ENCODE results near the gene TBC1D22A.

TBC1D22A gene

DNA sequence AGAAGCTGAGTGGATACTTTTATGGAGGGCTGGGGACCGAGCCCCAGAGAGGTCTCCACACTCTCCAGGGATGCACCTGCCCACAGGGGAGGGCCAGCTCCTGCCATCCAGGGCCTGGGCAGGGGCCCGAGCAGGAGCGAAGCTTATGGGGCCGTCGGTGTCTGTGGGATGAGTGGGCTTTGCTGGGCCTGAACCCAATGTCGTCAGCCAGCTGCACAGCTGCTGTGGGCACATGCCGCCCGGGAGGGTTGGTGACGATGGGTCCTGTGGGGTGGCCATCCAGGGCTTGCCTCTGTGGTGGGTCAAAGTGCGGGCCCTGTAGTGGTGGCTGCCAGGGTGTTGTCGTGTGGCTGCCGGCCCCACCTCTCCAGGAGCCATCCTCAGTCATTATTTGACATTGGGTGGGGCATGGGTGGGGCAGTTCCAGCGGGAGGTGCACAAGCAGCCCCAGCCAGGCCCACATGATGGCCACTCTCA, 447.1 kb downstream of the TBC1D22A start:
- in situ Hi-C loops (cut with HindIII; ENCODE audit: low sequenced_read_pairs) = loop anchor here (5.0 kb wide), 1 partner anchor 57 kb away; no protein-coding TSS in a partner anchor

DNA sequence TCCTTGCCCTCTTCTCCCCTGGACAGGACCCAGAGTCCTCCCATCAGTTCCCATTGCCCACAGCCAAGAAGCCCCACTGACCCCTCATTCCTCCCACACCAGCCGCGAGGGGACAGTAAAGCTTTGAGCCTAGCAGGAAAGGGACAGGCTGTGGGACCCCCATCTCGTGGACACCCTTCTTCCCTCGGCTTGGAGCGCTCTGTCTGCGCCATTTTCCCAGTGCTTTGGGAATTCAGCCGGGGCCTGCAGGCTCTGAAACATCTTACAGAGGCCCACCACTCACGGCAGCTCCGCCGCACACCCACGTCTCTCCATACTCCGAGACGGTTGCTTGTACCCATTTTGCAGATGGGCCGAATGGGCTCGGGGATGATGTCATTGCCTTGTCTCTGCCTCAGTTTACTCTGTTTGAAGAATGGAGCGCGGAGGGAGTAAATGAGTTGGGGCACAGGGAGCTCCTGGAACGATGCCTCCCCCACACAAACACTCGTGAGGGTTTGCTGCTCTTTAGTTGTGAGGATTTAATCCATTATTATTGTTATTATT, 447.7 kb downstream of the TBC1D22A start:
- in situ Hi-C loops (cut with HindIII; ENCODE audit: low sequenced_read_pairs) = no loop called here

- in situ Hi-C loops (cut with HindIII; ENCODE audit: low sequenced_read_pairs) = no loop called here
Measured at GRCh38 chr22:47210686-47211085, 448.2 kb downstream of the TBC1D22A start.

DNA sequence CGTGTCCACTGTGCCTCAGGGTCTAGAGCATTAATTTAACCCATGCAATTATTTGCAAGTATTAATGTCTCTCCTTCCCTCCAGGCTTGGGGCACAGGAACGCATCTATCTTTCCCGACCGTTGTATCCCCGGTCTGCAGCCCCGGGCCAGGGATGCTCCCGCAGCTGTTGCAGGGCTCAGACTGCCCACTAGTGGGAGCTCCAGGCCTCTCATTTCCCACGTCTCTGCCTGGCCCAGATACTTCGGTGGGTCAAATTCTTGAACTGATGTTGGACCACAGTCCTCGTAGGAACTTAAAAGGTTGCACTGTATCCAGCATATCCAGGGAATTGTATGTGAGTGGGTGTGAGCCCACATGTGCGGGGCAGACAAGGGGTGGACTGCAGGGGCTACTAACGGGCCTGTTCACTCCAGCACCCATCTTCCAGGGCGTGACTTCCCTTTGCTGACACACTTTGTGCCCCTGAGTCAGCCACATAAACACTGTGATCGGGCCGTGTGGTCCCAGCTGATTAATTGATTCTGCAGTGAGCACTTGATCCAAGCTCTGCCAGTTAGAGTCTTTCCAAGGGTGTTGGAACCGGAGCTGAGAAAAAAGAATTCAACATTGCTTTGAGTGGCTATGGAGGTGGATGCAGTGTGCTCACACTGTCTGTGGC, 451.3 kb downstream of the TBC1D22A start:
- in situ Hi-C loops (cut with HindIII; ENCODE audit: low sequenced_read_pairs) = no loop called here

- in situ Hi-C loops (cut with HindIII; ENCODE audit: low sequenced_read_pairs) = no loop called here
Measured at GRCh38 chr22:47215851-47216250, 453.4 kb downstream of the TBC1D22A start.

GRCh38 chr22:47218671-47219070, 456.2 kb downstream of the TBC1D22A start:
- in situ Hi-C loops (cut with HindIII; ENCODE audit: low sequenced_read_pairs) = no loop called here

- in situ Hi-C loops (cut with HindIII; ENCODE audit: low sequenced_read_pairs) = no loop called here
Measured at GRCh38 chr22:47219789-47220188, 457.3 kb downstream of the TBC1D22A start.

- in situ Hi-C loops (cut with HindIII; ENCODE audit: low sequenced_read_pairs) = no loop called here
Measured at GRCh38 chr22:47220752-47221151, 458.3 kb downstream of the TBC1D22A start.

- in situ Hi-C loops (cut with HindIII; ENCODE audit: low sequenced_read_pairs) = no loop called here
Measured at GRCh38 chr22:47221840-47222615, 459.6 kb downstream of the TBC1D22A start.
